Measurements from ENCODE around the gene SPATS2.

SPATS2 gene

DNA sequence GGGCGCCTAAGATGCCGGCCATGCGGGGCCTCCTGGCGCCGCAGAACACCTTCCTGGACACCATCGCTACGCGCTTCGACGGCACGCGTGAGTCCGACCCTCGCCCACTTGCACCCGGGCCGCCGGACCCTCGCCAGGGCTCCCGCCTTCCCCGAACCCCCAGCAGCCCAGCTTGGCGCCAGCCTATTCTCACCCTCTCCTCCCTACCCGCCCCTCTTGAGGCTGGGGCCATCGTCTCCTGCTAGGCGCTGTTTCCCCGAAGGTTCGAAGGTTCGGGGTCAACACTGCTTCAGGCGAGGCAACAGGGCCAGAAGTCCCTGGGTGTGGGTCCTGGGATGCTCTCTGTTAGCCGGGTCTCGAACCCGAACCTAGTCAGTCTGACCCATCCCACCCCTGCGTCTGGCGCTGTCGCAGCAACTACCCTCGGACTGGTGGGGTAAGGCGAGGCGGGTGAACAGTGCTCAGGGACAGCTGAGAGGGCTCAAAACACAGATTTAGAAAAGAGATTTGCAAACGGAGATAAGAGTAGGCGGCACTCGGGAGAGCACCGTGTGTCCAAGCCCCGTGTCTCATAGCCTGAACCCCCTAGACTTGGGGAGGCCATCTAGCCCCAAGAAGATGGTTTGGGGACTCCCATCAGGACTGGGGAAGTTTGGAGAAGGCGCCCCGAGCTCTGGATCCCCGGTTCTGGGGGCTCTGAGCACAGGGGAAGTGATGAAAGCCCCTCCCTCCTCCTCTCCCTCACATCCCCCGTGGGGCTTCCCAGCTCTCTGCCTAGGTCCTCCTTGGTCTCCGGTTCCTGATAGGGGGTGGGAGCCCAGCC, 172.4 kb downstream of the SPATS2 start:
- DNase-seq (ENCODE audit: low read depth in 1 of 2, low spot score in 1 of 2): no peak

DNA sequence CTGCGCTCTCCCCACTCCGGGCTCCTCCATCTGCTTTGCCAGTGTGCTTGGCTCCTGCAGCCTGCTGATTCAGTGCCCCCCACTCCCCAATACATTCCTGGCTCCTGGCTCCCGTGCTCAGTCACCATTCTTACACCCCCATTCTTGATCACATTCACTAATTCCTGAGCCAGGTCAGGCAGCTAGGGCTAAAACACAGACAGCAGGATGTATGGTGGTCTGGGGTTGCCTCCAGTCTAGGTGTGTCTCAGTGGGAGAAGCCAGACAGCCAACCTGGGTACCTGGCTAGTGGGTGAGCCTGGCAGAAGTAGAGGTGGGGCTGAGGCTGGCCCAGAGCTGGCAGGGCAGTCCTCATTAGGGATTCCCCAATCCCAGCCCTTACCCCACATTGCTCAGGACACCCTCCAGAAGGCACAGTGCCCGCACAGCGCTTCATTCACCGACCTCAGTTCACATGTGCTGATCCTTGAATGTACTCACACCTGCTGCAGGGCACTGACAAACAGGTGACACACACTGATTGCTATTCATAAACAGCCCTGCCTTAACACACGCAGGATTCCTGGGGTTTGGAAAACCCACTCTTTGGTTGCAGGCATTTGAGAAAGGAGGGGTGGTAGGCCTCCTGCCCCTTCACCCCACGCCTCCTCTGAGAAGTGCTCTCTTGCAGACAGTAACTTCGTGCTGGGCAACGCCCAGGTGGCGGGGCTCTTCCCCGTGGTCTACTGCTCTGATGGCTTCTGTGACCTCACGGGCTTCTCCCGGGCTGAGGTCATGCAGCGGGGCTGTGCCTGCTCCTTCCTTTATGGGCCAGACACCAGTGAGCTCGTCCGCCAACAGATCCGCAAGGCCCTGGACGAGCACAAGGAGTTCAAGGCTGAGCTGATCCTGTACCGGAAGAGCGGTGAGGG, 173.2 kb downstream of the SPATS2 start:
- DNase-seq (ENCODE audit: low read depth in 1 of 2, low spot score in 1 of 2): no peak

- DNase-seq (ENCODE audit: low read depth in 1 of 2, low spot score in 1 of 2): no peak
Measured at GRCh38 chr12:49541140-49541861, 174.0 kb downstream of the SPATS2 start.

GRCh38 chr12:49541911-49542505, 174.7 kb downstream of the SPATS2 start:
- DNase-seq (ENCODE audit: low read depth in 1 of 2, low spot score in 1 of 2): no peak

DNA sequence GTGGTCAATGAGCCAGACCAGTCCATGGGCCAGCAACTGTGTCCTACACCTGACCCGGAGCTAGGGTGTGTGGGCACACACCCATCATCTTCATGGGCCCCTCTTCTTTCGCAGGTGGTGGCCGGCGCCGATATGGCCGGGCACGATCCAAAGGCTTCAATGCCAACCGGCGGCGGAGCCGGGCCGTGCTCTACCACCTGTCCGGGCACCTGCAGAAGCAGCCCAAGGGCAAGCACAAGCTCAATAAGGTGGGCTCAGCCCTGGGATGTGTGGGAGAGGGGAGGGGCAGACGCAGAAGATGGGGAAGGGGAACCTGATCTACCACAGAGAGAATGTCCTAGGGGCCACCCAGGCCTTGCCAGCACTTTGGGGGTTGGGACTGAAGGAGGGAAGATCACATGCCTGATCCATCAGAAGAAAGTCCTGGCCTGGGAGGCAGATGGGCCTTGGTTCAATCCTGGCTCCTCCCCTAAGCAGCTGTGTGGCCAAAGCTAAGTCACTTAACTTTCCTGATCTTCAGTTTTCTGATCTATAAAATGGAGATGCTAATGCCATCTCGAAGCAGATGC, 175.4 kb downstream of the SPATS2 start:
- no peak for DNase-seq (ENCODE audit: low read depth in 1 of 2, low spot score in 1 of 2)

GRCh38 chr12:49543221-49543913, 176.1 kb downstream of the SPATS2 start:
- DNase-seq (ENCODE audit: low read depth in 1 of 2, low spot score in 1 of 2): no peak

DNA sequence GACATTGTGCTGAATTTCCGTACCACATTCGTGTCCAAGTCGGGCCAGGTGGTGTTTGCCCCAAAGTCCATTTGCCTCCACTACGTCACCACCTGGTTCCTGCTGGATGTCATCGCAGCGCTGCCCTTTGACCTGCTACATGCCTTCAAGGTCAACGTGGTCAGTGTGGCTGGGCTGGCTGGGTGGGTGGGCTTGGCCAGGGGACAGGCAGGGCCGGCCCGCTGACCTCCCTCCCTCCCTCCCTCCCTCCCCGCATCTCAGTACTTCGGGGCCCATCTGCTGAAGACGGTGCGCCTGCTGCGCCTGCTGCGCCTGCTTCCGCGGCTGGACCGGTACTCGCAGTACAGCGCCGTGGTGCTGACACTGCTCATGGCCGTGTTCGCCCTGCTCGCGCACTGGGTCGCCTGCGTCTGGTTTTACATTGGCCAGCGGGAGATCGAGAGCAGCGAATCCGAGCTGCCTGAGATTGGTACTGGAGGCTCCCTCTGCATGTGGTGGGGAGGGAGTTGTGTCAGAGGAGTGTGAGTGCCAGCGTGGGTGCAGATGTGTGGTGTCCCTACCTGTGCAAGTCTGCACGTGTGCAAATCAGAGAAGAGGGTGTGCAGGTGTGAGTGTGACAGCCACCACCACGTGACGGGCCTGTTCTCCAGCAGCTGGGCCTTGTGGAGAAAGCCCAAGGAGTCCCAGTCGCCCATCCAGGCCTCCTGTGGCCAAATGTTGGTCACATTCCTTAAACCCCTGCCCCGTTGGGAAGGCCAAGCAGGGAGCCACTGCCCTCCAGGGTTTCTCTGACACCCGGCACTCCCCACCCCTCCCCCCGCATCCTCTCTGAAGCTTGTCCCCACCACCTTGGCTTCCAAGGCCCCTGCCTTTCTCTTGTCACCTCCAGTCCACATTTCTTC, 176.9 kb downstream of the SPATS2 start:
- no peak for DNase-seq (ENCODE audit: low read depth in 1 of 2, low spot score in 1 of 2)

- DNase-seq (ENCODE audit: low read depth in 1 of 2, low spot score in 1 of 2): no peak
Measured at GRCh38 chr12:49545815-49546214, 178.6 kb downstream of the SPATS2 start.

DNA sequence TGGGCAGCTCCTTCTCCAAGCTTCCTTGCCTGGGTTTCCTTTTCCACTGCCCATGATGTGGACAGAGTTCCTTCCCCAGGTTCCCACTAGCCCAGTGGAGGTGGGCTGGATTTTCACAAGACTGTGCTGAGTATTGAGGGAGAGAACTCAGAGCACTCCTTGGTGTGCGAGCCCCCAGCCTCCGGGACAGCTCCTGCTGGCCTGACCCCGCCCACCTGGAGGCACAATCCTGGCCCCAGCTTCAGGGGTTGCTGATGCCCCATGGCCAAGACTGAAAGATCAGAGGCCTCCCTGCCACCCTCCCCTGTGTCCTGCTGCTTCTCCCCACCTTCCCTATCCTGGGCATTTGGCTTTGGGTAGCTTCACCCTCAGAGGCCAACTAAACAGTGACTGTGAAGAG, 179.2 kb downstream of the SPATS2 start:
- DNase-seq (ENCODE audit: low read depth in 1 of 2, low spot score in 1 of 2): no peak

DNA sequence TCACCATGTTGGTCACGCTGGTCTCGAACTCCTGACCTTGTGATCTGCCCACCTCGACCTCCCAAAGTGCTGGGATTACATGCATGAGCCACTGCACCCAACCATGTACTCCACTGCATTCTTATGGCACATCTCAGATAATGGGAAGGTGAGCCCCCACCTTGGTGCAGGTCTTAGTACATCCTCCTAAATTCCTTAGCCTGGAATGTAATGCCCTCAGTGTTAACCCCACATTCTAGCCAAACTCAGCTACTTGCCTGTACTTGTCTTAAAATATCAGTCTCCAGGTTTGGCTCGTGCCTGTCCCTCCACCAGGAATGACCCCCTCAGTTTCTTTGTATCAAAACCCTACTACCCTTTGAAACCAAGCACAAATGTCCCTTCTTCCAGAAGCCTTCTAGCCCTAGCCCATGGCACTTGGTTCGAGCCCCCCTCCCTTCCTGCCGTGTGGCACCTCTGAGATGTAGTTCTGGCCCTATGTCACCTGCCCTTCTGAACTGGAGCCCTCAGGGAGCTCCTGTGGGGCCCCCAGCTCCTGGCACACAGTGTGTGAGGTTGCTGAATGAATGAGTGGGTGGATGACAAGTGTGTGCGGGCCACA, 179.9 kb downstream of the SPATS2 start:
- DNase-seq (ENCODE audit: low read depth in 1 of 2, low spot score in 1 of 2): no peak

DNA sequence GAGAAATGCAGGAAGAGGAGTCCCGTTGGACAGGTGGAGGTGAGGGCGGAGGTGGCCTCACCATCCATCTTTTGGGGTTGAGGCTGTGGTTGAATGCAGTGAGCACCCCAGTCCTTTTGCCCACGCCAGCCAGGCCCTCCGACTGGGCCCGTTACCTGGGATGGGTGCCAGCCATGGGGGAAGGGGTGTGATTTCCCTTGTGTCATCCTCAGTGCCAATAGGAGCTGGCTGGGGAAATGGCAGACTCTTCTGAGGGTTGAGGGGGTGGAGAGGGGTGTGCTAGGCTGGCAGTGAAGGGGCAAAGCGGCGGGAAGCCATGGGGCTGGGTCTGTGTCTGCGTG, 181.2 kb downstream of the SPATS2 start:
- no peak for DNase-seq (ENCODE audit: low read depth in 1 of 2, low spot score in 1 of 2)

DNA sequence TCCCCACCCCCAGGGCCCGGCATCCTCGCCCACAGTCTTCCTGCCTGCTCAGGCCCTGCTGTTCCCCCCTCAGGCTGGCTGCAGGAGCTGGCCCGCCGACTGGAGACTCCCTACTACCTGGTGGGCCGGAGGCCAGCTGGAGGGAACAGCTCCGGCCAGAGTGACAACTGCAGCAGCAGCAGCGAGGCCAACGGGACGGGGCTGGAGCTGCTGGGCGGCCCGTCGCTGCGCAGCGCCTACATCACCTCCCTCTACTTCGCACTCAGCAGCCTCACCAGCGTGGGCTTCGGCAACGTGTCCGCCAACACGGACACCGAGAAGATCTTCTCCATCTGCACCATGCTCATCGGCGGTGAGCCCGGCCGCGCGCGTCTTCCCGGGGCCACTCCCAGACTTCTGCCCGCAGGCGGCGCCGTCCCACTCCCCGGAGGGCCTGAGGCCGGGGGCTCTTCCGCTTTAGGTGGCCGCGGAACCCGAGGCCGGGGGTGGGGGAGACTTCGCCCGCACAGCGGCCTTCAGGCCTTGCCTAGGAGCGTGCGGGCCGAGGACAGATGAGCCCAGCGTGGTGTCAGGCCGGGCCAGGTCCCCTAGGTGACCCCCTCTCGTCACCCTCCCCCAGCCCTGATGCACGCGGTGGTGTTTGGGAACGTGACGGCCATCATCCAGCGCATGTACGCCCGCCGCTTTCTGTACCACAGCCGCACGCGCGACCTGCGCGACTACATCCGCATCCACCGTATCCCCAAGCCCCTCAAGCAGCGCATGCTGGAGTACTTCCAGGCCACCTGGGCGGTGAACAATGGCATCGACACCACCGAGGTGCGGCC, 181.8 kb downstream of the SPATS2 start:
- DNase-seq (ENCODE audit: low read depth in 1 of 2, low spot score in 1 of 2): no peak

DNA sequence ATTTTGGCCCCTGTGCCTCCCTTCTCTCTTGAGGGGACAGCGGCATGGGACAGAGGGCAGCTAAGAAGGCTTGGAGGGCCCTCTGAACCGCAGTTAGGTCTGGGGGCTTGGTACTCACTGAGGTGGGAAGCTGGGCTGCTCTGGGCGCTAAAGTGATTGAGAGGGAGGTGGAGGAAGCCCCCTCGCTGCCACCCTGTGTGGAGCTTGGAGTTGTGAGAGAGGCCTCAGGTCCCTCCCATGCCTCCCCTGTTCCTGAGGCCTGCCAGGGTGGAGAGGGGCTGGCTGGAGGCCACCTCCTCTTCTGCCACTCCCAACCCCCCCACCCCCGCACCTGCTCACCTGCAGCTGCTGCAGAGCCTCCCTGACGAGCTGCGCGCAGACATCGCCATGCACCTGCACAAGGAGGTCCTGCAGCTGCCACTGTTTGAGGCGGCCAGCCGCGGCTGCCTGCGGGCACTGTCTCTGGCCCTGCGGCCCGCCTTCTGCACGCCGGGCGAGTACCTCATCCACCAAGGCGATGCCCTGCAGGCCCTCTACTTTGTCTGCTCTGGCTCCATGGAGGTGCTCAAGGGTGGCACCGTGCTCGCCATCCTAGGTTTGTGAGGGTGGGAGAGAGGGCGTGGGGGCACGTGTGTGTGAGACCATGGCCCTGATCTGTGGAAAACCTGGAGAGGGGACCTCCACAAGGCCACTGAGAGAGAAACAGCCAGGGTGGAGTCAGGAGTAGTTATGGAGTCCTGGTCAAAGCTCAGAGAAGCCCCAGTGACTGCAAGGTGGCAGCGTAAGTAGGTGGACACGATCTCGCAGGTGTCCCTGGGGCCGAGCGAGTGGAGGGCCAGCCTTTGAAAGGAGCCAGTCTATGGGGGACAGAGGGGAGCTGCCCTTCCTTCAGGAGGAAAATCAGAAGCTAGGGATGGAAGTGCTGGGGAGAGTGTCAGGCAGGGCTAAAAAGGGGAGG, 182.8 kb downstream of the SPATS2 start:
- no peak for DNase-seq (ENCODE audit: low read depth in 1 of 2, low spot score in 1 of 2)

GRCh38 chr12:49550693-49551252, 183.5 kb downstream of the SPATS2 start:
- DNase-seq (ENCODE audit: low read depth in 1 of 2, low spot score in 1 of 2): no peak

GRCh38 chr12:49552014-49552413, 184.8 kb downstream of the SPATS2 start:
- DNase-seq (ENCODE audit: low read depth in 1 of 2, low spot score in 1 of 2): no peak

GRCh38 chr12:49552425-49552824, 185.2 kb downstream of the SPATS2 start:
- no peak for DNase-seq (ENCODE audit: low read depth in 1 of 2, low spot score in 1 of 2)

GRCh38 chr12:49552899-49553298, 185.6 kb downstream of the SPATS2 start:
- no peak for DNase-seq (ENCODE audit: low read depth in 1 of 2, low spot score in 1 of 2)
